Activated CD8-positive, alpha-beta memory T cell treated with anti-CD3 and anti-CD28 coated beads for 4 hours (primary cell): ENCODE results near the gene BUB1B.
A peak's percentile ranks its signal among the peaks of the same experiment; 100 is the strongest.
"Not testable (repeated sequence)": the region's sequence is repeated elsewhere in the genome, so short reads cannot be mapped to it uniquely, and the experiment has no call there.

Experiments used
- DNase-seq, 2 donors: peaks; one replicate each; pipeline ENCODE4 v3.0.0-alpha.2; 2020; ENCODE audit warnings: low read depth in 2 of 2

Gene BUB1B

GRCh38 chr15:40160689-40161688 is at the start of gene BUB1B:
TSS of gene BUB1B (plus strand) at chr15:40161069. CDS start at chr15:40161221, 152 bp downstream.
- peak; percentile 83 to 85 for DNase-seq

- no peak for DNase-seq
Measured at GRCh38 chr15:40111888-40112287, 49.0 kb upstream of the BUB1B start.

GRCh38 chr15:40112789-40113188 is 48.1 kb upstream of the BUB1B start:
- no peak for DNase-seq

- DNase-seq, result no peak
Measured at GRCh38 chr15:40114218-40114617, 46.7 kb upstream of the BUB1B start.

GRCh38 chr15:40115106-40115505 is 45.8 kb upstream of the BUB1B start:
- DNase-seq, result not testable (repeated sequence)

GRCh38 chr15:40115670-40116093 is 45.2 kb upstream of the BUB1B start:
- DNase-seq, result peak in 1 of 2 donors; percentile 18

- DNase-seq, result no peak
Measured at GRCh38 chr15:40118473-40118872, 42.4 kb upstream of the BUB1B start.

- DNase-seq, result no peak
Measured at GRCh38 chr15:40121911-40122638, 38.8 kb upstream of the BUB1B start.

GRCh38 chr15:40122989-40123388 is 37.9 kb upstream of the BUB1B start:
- DNase-seq, result not testable (repeated sequence)

GRCh38 chr15:40123863-40124262 is 37.0 kb upstream of the BUB1B start:
- not testable (repeated sequence) for DNase-seq

- DNase-seq, result not testable (repeated sequence)
Measured at GRCh38 chr15:40124333-40124732, 36.5 kb upstream of the BUB1B start.

GRCh38 chr15:40124807-40125285 is 36.0 kb upstream of the BUB1B start:
- DNase-seq, result not testable (repeated sequence)

GRCh38 chr15:40125950-40126349 is 34.9 kb upstream of the BUB1B start:
- no peak for DNase-seq

GRCh38 chr15:40128766-40129660 is 31.9 kb upstream of the BUB1B start:
- no peak for DNase-seq

- no peak for DNase-seq
Measured at GRCh38 chr15:40130118-40130517, 30.8 kb upstream of the BUB1B start.

GRCh38 chr15:40130799-40131502 is 29.9 kb upstream of the BUB1B start:
- DNase-seq, result no peak

GRCh38 chr15:40133544-40133943 is 27.3 kb upstream of the BUB1B start:
- no peak for DNase-seq

GRCh38 chr15:40134885-40135284 is 26.0 kb upstream of the BUB1B start:
- no peak for DNase-seq

- DNase-seq, result not testable (repeated sequence)
Measured at GRCh38 chr15:40135846-40136450, 24.9 kb upstream of the BUB1B start.
